22Rv1 (cell line): Measurements from ENCODE around the gene THOC6.
"Not testable (repeated sequence)": the region's sequence is repeated elsewhere in the genome, so short reads cannot be mapped to it uniquely, and the experiment has no call there.

Source experiments
- H3K27ac ChIP-seq: fragments of 450-650 bp; 2 replicates; pipeline ENCODE4 v1.5.1; 2017
- ZFX ChIP-seq: fragments of 450-650 bp; IDR thresholded peaks from 2 replicates; pipeline ENCODE4 v1.6.1; 2017; ENCODE audit warnings: antibody characterized with exemption, borderline replicate concordance
- TF ChIP-seq, protein P1 (sequence below): fragments of 450-650 bp; IDR thresholded peaks from 2 replicates; pipeline ENCODE4 v1.5.1; 2017; ENCODE audit warnings: mild to moderate bottlenecking

Gene THOC6

GRCh38 chr16:3051494-3051893, 27.7 kb downstream of the THOC6 start:
- H3K27ac ChIP-seq: no peak overlapping the region
- TF ChIP-seq ZFX: no peak
- TF ChIP-seq, protein P1, sequence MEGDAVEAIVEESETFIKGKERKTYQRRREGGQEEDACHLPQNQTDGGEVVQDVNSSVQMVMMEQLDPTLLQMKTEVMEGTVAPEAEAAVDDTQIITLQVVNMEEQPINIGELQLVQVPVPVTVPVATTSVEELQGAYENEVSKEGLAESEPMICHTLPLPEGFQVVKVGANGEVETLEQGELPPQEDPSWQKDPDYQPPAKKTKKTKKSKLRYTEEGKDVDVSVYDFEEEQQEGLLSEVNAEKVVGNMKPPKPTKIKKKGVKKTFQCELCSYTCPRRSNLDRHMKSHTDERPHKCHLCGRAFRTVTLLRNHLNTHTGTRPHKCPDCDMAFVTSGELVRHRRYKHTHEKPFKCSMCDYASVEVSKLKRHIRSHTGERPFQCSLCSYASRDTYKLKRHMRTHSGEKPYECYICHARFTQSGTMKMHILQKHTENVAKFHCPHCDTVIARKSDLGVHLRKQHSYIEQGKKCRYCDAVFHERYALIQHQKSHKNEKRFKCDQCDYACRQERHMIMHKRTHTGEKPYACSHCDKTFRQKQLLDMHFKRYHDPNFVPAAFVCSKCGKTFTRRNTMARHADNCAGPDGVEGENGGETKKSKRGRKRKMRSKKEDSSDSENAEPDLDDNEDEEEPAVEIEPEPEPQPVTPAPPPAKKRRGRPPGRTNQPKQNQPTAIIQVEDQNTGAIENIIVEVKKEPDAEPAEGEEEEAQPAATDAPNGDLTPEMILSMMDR: no peak

DNA sequence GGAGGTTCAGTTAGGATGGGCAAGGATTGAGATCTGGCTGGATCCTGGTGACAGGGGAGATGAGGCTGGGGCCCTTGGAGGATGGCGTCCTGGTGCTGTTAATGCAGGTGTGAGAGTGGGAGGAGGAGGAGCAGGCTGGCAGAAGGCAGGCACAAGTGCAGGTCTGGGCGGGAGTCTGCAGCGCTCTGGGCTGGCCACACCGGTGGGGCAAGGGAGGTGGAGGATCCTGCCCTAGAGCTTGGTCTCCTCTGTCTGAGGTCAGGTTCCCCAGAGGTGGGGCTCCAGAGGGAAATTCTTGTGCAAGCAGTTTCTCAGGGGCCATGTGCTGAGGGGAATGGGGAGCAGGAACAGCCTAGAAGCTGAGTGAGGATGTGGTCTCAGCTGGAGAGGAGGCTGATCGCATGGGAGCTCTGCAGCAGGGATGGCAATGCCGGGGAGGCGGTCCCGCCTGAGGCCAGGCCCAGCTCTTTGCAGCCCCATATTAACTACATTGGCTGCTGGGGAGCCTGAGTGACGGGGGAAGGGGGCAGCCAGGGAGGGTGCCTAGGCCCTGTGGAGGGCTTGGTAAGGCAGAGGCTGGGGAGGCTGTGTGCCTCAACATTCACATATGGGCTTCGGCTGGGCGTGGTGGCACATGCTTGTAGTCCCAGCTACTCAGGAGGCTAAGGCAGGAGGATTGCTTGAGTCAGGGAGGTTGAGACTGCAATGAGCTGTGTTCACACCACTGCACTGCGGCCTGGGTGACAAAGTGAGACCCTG, 28.9 kb downstream of the THOC6 start:
- H3K27ac ChIP-seq: not testable (repeated sequence)

- H3K27ac ChIP-seq: not testable (repeated sequence)
These were observed 29.5 kb downstream of the THOC6 start for GRCh38 chr16:3053330-3053710.

DNA sequence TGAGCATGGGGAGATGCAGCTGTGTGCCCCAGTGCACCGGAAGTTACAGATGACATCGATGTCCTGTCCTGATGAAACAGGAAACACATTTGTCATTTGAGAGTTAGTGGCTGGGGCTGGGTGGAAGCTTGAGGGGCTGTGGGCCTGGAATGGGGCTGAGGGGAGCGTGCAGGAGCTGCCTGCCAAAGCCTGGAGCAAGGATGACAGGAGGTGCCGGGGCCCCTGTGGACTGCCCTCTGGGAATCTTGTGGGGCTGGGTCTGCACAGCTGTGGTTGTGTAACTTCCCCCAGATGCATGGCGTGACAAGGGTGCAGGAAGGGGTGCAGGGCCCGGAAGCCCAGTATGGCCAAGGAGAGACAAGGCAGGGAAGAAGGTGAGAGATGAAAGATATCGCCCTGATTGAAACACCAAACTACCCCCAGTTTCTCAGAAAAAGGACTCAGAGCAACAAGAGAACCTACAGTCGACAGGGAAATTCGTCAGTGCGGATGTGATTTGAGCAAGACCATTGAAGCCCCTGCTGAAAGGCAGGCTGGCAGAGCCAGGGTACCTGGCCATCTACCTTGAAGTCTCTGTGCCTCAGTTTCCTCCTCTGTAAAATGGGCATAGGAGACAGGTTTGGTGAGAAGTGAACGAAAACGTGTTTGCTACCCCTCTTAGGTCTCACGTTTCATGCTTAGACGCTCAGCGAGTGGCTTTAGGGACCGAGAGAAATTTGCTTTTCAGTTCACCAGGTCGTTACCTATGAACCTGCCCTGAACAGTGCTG, 31.3 kb downstream of the THOC6 start:
- no peak overlapping the region for H3K27ac ChIP-seq
- no peak for TF ChIP-seq ZFX
- TF ChIP-seq, protein P1: no peak

DNA sequence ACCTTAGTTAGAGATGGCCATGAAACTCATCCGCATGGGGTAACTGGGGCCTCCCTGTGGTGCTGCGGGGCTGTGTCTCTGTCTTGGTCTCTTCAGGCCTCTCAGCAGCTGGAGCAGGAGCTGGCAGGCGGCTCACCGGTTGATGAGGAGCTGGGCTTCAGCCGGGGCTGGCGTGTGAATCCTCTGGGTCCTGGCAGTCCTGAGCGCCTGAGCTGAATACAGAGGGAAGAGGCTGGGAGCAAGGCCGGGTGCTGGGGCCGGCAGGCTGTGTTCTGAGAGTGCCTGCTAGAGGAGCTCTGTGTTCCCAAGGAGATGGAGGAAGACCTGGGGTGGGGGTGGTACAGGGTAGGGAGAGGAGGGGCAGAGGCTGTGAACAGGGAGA, 31.9 kb downstream of the THOC6 start:
- not testable (repeated sequence) for H3K27ac ChIP-seq

- no peak overlapping the region for H3K27ac ChIP-seq
- TF ChIP-seq, protein P1: no peak
- no peak for TF ChIP-seq ZFX
These were observed 32.7 kb downstream of the THOC6 start for GRCh38 chr16:3056336-3057180.

DNA sequence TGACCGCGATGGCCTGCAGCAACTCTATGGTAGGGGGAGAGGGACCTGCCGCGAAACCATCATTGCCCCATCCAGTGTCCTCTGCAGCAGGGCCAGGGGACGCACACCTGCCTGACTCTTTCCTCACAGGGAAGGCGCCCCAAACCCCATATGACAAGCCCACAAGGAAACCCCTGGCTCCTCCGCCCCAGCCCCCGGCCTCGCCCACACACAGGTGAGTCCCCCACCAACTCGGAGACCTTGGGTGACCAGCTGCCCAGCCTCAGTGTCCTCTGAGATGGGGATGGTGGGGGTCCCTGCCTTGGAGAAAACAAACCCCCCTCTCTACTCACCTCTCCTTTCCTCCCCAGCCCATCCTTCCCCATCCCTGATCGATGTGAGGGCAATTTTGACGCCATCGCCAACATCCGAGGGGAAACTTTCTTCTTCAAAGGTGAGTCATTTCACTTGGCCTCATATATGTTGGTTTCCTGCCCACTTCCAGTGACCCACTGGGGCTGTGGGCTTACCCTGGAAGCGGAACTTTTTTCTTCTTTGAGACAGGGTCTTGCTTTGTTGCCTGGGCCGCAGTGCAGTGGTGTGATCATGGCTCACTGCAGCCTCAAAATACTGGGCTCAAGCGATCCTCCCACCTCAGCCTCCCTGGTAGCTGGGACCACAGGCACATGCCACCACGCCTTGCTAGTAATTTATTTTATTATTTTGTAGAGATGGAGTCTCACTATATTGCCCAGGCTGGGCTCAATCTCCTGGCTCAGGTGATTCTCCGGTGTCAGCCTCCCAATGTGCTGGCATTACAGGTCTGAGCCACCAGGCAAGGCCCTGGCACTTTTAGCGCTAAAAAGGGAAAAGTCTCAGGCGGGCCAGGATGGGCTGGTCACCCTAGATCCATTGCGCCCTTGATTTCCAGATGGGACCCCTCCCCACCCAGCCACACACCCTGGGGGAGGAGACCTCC, 33.6 kb downstream of the THOC6 start:
- TF ChIP-seq, protein P1: no peak
- no peak for TF ChIP-seq ZFX

GRCh38 chr16:3058139-3059030, 34.5 kb downstream of the THOC6 start:
- H3K27ac ChIP-seq: peak overlapping the region; percentile 66
- TF ChIP-seq, protein P1: no peak
- TF ChIP-seq ZFX: no peak

More for the DNA sequence above, 33.6 kb downstream of the THOC6 start:
- H3K27ac ChIP-seq: no peak overlapping the region
